GM19238 (cell line): ENCODE measurements around the gene RORC.
"Not testable (repeated sequence)": the region's sequence is repeated elsewhere in the genome, so short reads cannot be mapped to it uniquely, and the experiment has no call there.

ENCODE experiments used
- DNase-seq: peaks from one replicate; pipeline ENCODE4 v3.0.0; 2011; ENCODE audit warnings: low spot score; ENCODE audit not compliant: insufficient read length

Gene RORC

GRCh38 chr1:151831605-151832004, at the start of gene RORC:
Gene RORC, minus strand, starts transcription at chr1:151831802. Its CDS starts 38 bp downstream, at chr1:151831764.
- DNase-seq: no peak

- no peak for DNase-seq
Measured at GRCh38 chr1:151875419-151876097, 44.0 kb upstream of the RORC start.

- not testable (repeated sequence) for DNase-seq
Measured at GRCh38 chr1:151872776-151873175, 41.2 kb upstream of the RORC start.

DNA sequence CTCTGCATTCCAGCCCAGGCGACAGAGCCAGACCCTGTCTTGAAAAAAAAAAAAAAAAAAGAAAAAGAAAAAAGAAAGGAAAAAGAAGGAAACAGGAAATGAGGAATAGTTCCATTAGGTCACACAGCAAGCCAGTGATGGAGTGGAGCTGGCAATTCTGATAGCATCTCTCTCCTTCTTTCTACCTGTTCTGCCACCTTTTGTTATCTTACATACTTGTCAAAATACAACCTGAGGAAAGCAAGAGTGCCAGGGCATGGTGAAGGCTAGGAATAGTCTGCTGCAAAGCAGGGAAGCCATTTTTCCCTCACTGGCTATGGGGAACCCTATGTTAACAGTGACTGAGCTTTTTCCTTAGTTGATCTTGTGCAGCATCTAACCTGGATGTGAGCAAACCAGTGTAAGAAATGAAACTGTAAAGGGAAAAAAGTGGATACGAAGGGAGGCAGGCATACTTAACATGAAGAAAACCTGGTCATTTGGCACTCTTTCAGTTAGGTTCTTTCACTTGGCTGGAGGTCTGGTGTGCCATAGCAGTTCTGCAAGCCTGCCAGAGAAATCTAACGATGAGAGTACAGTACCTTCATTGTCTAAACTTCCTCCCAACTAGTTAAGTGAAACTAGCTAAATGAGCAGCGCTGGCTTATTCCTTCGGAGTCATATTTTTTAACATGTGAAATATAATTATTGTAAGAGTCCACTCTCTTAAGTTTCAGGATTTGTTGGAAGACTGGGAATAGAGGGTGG, 39.9 kb upstream of the RORC start:
- no peak for DNase-seq

- no peak for DNase-seq
Measured at GRCh38 chr1:151868486-151868885, 36.9 kb upstream of the RORC start.

- no peak for DNase-seq
Measured at GRCh38 chr1:151867765-151868411, 36.3 kb upstream of the RORC start.

GRCh38 chr1:151867321-151867720, 35.7 kb upstream of the RORC start:
- DNase-seq: no peak

- no peak for DNase-seq
Measured at GRCh38 chr1:151864411-151864810, 32.8 kb upstream of the RORC start.

GRCh38 chr1:151862604-151863003, 31.0 kb upstream of the RORC start:
- DNase-seq: no peak

DNA sequence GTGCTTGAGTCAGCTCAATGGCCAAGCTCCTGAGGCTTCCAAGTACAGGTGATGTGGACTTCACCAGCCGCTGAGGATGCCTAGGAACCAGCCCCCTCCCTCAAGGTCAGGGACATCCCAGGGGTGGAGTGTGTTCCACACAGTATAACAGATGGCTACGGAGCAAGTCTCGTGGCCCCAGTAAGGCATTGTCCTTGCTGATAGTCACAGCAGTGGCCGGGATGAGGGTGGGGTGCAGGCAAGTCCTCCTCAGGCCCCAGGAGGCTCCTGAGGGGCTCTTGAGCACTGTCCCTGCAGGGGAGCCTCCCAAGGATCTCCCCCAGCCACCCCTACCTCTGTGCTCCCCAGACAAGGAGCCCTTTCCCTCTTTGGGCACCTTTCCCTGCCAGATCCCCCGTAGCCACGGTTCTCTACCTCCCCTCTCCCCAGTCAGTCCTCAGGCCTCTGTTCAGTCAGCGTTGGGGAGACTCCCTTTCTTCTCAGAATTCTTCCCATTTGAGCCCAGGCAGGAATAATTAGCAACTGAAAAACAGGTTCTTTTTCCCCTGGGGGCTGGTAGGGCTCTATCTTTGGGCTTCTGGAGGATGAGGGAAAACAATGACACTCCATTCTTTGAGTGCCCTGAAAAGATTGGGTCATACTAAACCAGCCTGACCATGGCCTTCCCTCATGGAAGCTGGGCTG, 29.0 kb upstream of the RORC start:
- no peak for DNase-seq

- DNase-seq: no peak
Measured at GRCh38 chr1:151859891-151860293, 28.3 kb upstream of the RORC start.

DNA sequence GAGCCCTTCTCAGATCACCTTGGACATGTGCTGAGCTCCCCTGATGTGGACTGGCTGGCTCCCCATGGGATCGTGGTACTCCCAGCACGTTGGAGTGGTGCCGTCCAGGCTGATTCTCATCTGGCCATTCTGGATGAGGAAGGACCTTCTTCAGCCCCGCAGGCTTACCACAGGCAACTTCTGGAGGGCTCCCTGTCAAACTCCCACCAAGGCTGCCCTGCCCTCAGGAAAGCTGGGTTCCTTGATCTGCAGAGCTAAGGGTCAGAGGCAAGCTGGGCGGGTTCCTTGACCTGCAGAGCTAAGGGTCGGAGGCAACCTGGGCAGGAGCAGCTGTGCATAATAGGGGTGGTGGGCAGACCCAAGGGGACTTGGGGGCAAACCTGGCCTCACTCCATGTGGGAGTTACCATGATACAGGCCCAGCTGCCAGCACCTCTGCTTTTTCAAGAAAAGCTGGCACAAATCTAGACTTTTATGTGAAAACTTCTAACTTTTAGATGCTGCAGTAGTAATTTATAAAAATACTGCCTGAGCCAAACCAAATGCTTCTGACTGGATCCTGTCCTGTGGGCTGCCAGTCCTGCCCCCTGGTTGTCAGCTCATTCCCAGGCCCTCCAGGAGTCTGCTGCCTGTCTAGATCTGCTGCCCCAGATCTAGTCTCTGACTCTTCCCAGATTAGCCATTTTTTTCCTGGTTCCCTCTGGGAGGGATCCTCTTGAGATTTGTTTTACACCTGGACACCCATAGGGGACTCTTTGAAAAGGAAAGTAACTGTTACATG, 27.5 kb upstream of the RORC start:
- DNase-seq: no peak

GRCh38 chr1:151858030-151858746, 26.6 kb upstream of the RORC start:
- DNase-seq: no peak

GRCh38 chr1:151855933-151856332, 24.3 kb upstream of the RORC start:
- no peak for DNase-seq

DNA sequence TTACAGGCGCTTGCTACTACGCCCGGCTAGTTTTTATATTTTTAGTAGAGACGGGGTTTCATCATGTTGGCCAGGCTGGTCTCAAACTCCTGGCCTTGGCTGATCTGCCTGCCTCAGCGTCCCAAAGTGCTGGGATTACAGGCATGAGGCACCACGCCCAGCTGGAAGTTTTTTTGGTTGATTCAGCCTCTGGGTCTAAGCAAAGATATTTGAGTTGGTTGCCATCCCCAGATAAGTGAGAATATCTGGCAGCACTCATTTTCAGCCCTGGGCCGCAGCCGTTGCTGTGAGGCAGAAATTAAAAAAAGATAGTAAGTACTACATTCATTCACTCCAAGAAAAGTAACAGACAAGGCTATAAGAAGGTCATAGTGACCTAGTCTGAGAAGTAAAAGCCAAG, 23.9 kb upstream of the RORC start:
- not testable (repeated sequence) for DNase-seq

GRCh38 chr1:151854658-151855057, 23.1 kb upstream of the RORC start:
- no peak for DNase-seq

- no peak for DNase-seq
Measured at GRCh38 chr1:151853411-151853943, 21.9 kb upstream of the RORC start, which contains the start of gene THEM5. Gene THEM5, minus strand, starts transcription at chr1:151853712. Its CDS starts 147 bp downstream, at chr1:151853565.

DNA sequence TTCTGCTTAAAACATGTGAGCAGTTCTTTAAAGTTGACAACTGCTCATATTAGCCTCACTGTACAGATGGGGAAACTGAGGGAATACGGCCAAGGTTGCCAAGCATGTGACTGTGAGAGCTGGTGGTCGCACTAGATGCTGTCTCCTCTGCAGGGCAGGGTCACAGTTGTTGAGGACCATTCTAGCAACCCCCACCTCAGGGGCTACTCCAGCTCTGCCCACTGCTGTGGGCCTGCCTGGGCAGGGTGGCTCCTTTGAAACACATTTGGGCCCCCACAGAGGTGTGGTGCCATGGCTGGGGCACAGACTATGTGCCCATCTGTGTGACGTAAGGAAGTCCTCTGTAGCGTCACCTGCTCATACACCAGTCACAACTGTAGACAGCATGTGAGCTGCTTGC, 21.1 kb upstream of the RORC start:
- no peak for DNase-seq

GRCh38 chr1:151851886-151852285, 20.3 kb upstream of the RORC start:
- DNase-seq: no peak

GRCh38 chr1:151849871-151850270, 18.3 kb upstream of the RORC start:
- DNase-seq: no peak
